NCI-H460 (cell line): ENCODE data around the gene EPHA3. TPM values are rescaled to one million over a fixed set of nuclear protein-coding genes. Genes with fewer than 3 reads are reported as not detected.

Source experiments
- DNase-seq: peaks from one replicate; pipeline ENCODE4 v3.0.0-alpha.2; 2016; ENCODE audit warnings: low read depth; ENCODE audit errors: extremely low read depth
- total RNA-seq: library from RNA; depleted of rRNA; stranded (reverse); fragments of >200 nt; shearing (Covaris generic); gene quantifications from 2 replicates; pipeline ENCODE4 v1.2.3, GENCODE V29; 2014

EPHA3 gene
- total RNA-seq, 1 experiment from 2014 or later = 7.2 TPM

- no peak for DNase-seq
Measured at GRCh38 chr3:89144080-89144479, 36.7 kb downstream of the EPHA3 start.

DNA sequence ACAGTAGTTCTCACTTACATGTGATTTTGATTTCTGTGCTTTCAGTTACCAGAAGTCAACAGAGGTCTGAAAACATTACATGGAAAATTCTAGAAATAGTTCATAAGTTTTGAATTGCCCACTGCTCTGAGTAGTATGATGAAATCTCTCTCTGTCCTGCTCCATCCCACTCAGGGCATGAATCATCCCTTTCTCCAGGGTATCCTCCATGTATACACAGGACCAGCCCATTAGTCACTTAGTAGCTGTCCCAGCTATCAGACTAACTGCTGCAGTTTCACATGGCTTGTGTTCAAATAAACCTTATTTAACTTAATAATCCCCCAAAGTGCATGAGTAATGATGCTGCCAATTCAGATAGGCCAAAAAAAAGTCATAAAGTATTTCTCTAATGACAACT is 38.6 kb downstream of the EPHA3 start:
- peak; percentile 61 for DNase-seq

GRCh38 chr3:89154416-89154815 is 47.0 kb downstream of the EPHA3 start:
- DNase-seq = no peak

GRCh38 chr3:89155811-89156210 is 48.4 kb downstream of the EPHA3 start:
- DNase-seq = no peak

DNA sequence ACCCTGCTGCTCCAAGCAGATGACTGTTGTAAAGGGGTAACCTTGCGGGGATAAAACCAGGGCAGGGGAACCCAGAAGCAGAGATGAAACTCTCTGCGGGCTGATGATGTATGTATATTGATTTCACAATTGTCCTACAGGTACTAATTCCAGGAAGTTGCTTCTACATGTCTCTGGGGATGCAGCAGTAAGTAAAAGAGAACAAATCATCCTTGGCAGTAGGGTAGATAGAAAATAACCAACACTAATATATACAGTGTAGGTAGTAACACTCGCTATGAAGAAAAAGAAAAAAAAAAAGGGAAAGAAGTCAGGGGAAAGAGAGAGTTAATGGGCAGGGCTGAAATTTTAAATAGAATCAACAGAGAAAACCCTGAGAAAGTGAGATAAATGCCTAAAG is 50.2 kb downstream of the EPHA3 start:
- DNase-seq = no peak

DNA sequence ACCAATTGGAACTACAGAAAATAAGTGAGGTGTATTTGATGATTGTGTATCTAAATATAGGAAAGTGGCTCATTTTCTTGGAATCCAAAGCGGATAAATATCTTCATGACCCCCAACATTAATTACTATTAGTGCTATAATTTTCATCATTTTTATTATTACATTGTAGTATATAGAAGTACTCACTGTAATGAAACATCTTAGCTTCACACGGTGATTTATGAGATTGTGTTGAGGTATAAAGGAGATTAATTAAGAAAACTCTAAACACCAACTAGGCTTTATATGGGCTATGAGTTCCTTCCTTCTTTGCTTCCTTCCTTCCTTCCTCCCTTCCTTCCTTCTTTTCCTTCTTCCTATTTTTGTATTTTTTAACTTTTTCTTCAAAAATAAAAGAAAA is 52.2 kb downstream of the EPHA3 start:
- DNase-seq = no peak

DNA sequence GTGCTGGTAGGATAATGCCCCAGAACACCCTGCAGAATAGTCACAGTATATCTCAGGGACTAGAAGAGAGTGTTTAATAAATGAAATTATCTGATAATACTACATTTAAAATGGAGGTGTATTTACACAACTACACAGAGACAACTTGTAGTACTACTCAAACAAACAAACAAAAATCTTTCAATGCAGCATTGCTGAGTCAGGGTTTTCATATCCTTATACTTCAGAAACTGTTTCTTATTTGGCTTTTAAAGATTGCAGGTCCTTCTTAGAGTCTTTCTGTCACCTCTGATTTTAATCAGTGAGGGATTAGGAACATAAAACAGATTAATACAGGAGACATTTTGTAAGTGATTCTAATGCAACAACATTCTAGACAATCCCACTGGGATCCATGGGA is 57.4 kb downstream of the EPHA3 start:
- no peak for DNase-seq

- DNase-seq = no peak
Measured at GRCh38 chr3:89165636-89166263, 58.3 kb downstream of the EPHA3 start.

DNA sequence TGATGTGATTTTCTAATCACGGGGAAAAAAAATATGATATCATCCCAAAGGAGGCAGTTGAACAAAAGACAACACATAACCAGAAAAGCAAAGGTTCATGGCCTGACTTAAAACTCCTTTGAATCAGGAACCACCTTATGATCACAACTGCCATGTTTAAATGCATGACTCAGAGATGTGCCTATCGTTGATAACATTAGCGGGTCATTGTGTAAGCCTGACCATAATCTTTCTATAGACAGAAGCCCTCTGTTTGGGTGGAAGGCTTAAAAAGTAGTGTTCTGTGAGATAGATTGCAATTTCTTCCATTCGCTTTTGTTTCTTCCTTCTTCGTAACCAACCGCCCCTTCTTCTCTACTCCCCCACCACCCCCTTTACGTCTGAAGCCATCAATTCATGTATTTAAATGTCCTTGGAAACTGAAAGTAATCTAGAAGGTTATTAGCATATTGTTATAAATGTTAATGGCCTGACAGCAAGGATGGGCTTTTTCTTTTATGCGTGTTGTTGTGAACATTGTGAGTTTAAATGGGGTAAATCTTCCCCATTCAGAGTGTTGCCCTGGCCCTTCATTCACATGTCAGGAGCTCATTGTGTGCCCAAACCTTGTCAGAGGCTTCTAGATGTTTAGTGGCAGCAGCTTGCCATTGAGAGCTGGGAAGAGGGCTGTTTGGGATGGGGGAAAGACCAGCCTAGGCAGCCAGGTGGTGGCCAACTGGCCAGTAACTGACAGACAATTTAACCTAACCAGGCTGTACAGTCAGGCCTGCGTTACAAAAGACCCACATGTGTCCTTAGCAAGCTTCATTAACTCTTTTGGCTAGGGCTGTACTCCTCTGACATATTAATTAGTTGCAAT is 64.5 kb downstream of the EPHA3 start:
- DNase-seq = no peak

- DNase-seq = no peak
Measured at GRCh38 chr3:89173546-89173945, 66.1 kb downstream of the EPHA3 start.

DNA sequence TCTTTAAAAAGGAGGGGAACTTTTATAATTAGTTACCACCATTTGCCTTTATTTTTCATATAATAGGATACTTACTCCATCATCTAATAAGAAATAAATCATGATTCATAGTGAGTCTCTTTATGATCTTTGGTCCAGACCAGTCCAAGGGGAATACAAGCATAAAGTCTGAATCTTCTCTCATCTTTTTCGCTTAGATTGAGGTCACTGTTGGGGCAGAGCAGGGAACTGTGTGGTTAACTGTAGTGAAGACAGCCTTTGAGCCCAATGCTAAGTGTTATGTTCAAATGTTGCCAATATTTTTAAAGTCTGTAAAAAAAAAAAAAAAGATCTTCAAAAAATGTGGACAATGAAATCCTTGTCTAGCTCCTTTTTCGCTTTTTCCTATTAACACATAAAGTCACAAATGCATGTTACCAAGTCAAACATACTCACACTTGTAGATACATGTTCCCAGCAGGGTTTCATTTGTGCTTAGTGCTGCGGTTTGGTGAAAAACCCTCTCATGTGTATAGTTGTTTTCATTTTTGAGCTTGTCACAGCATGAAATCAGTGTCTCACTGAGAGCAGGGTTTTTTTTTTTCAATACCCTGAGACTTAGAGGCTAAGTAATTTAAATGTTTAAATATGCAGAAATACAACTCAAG is 72.1 kb downstream of the EPHA3 start:
- DNase-seq = no peak

DNA sequence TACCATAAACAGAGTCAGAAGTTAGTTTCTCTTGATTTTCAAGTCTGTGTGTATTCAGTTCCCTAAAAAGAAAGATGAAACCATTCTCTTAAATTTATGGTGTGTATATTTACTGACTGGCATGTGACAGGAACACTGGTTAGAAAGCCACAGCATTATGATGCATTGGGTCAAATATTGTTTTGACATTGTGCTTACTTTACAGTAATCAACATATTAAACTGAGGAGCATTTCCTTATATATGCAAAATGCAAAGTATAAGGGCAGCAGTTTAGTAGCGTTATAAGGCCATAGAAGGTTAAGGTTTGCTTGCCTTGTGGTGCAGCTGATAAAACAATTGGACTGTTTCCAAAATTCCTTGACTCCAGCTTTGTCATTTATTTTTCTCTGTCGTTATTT is 72.9 kb downstream of the EPHA3 start:
- DNase-seq = no peak

DNA sequence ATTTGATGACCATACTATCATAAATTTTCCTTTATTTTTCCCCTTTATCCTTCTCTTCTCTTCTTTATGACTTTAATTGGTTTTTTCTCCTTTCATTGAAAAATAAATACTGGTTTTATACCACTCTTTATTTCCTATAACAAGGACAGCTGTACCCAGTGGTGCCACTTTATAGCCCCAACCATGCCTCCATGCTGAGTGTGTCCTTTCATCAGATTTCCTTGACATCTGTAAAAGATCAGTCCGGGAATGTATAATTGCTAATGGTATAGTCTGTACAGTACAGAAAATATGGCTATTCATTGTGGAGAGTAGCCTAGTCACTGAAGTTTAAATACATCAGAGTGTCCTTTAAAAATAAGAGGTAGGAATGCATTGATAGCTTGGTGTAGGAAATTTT is 74.6 kb downstream of the EPHA3 start:
- no peak for DNase-seq

GRCh38 chr3:89184151-89184995 is 77.0 kb downstream of the EPHA3 start:
- no peak for DNase-seq

GRCh38 chr3:89186456-89186855 is 79.0 kb downstream of the EPHA3 start:
- DNase-seq = no peak

DNA sequence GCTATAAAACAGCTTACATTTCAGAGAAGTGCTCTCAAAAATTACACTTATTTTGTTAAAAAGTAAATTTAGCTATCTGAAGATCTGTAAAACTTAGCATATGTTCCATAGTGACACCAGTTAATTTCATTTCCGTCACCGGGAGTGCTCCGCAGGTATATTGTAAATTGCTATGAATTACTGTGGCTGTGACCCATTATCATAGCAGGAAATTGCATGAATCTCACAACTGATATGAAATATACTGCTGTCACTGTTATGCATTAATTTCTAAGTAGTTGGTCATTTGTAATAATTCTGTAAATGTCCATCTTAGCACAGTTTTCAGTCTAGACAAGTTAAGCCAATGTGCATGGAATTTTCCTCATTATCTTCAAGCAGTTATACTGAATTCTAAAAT is 91.2 kb downstream of the EPHA3 start:
- no peak for DNase-seq

- no peak for DNase-seq
Measured at GRCh38 chr3:89212619-89213018, 105.2 kb downstream of the EPHA3 start.

- no peak for DNase-seq
Measured at GRCh38 chr3:89216016-89216739, 108.8 kb downstream of the EPHA3 start.

DNA sequence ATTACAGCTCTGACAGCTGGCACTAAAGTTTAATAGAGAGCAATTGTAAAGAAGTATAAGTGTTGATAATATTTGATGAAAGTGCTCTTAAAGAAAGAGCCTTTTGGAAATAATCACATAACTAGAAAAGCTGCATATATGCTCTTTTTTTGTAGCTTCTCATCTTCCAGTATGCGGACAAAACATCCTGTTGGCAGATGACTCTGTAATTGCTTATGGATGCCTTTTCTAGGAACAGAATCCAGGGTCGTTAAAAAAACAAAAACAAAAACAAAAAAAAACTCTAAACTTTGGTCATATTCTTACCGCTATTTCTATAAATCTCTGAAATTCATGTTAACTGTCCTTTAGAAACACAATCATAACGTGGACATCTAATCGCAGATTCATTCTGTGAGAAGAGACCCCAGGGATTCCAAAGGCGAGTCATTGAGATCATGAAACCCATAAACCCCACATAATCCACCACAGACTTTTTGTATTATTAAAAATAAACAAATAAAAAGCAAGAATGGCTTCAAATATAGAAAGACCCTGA is 109.8 kb downstream of the EPHA3 start:
- DNase-seq = no peak

GRCh38 chr3:89221924-89222323 is 114.5 kb downstream of the EPHA3 start:
- no peak for DNase-seq
